HL-60 (cell line): Measurements from ENCODE around the gene GPATCH8.

Experiments used
- DNase-seq, 2 experiments: peaks; one replicate each; pipeline ENCODE4 v3.0.0-alpha.2; 2010 to 2020; ENCODE audit warnings: low read depth in 1 of 2, low spot score in 1 of 2
- H3K27ac ChIP-seq: fragments of 250-450 bp; sonication (Bioruptor Pico); replicated peaks from 2 replicates; pipeline ENCODE4 v1.5.1; 2020; ENCODE audit warnings: mild to moderate bottlenecking, moderate library complexity
- H3K27me3 ChIP-seq: fragments of 250-450 bp; sonication (Bioruptor Pico); 2 replicates; pipeline ENCODE4 v1.5.1; 2021; ENCODE audit warnings: mild to moderate bottlenecking, moderate library complexity; ENCODE audit not compliant: insufficient read depth, poor library complexity, severe bottlenecking
- H3K4me3 ChIP-seq: replicated peaks from 2 replicates; pipeline ENCODE4 v1.5.1; 2011; ENCODE audit warnings: mild to moderate bottlenecking, control low read depth, low read length; ENCODE audit not compliant: insufficient read depth
- GABPA ChIP-seq: IDR thresholded peaks from 2 replicates; pipeline ENCODE4 v1.6.1; 2012; ENCODE audit warnings: low read depth
- POLR2AphosphoS5 ChIP-seq: IDR thresholded peaks from 2 replicates; pipeline ENCODE4 v1.6.1; 2012; ENCODE audit warnings: low read depth
- SPI1 ChIP-seq: IDR thresholded peaks from 2 replicates; pipeline ENCODE4 v1.6.1; 2012; ENCODE audit warnings: low read depth, mild to moderate bottlenecking, borderline replicate concordance
- TF ChIP-seq, protein P1 (sequence below): IDR thresholded peaks from one replicate; pipeline ENCODE4 v1.5.1; 2011; ENCODE audit warnings: low read length, control low read depth, inconsistent platforms; ENCODE audit not compliant: insufficient read depth
- TF ChIP-seq, protein P2 (sequence below): IDR thresholded peaks from 2 replicates; pipeline ENCODE4 v1.6.1; 2012; ENCODE audit warnings: low read depth; ENCODE audit not compliant: insufficient replicate concordance

Gene GPATCH8

DNA sequence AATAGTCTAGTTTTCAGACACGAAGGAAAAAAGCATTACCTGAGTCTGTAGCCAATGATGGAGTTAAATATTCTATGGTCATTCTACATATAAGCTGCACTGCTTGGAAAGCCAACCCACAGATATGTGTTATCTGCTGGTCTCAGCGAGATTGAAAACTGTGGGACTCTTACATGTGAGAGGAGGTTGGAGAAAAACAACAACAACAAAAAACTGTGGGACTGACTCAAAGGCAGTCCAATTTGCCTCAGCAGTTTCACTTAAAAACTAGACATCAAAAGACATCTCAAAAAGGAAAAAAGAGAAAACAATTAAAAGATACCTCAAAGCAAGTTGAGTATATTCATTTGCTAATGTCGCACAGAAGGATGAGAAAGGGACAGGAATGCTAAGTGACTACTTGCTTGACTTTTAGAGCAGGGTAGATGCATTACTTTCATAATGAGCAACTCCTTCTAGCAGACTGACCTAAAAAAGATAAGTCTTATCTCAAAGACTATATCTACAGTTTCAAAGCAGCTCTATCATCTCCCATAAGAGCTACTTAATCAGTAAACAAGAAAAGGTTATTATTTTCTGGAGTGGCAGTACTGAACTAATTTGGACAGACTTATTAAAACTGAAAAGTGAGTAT, 78.3 kb downstream of the GPATCH8 start:
- DNase-seq: no peak
- no peaks in the 10 kb centered on the region for H3K27me3 ChIP-seq
- H3K4me3 ChIP-seq: no peak overlapping the region
- no peak for TF ChIP-seq GABPA
- no peak for TF ChIP-seq SPI1
- TF ChIP-seq, protein P1, sequence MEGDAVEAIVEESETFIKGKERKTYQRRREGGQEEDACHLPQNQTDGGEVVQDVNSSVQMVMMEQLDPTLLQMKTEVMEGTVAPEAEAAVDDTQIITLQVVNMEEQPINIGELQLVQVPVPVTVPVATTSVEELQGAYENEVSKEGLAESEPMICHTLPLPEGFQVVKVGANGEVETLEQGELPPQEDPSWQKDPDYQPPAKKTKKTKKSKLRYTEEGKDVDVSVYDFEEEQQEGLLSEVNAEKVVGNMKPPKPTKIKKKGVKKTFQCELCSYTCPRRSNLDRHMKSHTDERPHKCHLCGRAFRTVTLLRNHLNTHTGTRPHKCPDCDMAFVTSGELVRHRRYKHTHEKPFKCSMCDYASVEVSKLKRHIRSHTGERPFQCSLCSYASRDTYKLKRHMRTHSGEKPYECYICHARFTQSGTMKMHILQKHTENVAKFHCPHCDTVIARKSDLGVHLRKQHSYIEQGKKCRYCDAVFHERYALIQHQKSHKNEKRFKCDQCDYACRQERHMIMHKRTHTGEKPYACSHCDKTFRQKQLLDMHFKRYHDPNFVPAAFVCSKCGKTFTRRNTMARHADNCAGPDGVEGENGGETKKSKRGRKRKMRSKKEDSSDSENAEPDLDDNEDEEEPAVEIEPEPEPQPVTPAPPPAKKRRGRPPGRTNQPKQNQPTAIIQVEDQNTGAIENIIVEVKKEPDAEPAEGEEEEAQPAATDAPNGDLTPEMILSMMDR: no peak
- no peak for TF ChIP-seq POLR2AphosphoS5
- TF ChIP-seq, protein P2, sequence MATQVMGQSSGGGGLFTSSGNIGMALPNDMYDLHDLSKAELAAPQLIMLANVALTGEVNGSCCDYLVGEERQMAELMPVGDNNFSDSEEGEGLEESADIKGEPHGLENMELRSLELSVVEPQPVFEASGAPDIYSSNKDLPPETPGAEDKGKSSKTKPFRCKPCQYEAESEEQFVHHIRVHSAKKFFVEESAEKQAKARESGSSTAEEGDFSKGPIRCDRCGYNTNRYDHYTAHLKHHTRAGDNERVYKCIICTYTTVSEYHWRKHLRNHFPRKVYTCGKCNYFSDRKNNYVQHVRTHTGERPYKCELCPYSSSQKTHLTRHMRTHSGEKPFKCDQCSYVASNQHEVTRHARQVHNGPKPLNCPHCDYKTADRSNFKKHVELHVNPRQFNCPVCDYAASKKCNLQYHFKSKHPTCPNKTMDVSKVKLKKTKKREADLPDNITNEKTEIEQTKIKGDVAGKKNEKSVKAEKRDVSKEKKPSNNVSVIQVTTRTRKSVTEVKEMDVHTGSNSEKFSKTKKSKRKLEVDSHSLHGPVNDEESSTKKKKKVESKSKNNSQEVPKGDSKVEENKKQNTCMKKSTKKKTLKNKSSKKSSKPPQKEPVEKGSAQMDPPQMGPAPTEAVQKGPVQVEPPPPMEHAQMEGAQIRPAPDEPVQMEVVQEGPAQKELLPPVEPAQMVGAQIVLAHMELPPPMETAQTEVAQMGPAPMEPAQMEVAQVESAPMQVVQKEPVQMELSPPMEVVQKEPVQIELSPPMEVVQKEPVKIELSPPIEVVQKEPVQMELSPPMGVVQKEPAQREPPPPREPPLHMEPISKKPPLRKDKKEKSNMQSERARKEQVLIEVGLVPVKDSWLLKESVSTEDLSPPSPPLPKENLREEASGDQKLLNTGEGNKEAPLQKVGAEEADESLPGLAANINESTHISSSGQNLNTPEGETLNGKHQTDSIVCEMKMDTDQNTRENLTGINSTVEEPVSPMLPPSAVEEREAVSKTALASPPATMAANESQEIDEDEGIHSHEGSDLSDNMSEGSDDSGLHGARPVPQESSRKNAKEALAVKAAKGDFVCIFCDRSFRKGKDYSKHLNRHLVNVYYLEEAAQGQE: no peak
- no peak overlapping the region for H3K27ac ChIP-seq

DNA sequence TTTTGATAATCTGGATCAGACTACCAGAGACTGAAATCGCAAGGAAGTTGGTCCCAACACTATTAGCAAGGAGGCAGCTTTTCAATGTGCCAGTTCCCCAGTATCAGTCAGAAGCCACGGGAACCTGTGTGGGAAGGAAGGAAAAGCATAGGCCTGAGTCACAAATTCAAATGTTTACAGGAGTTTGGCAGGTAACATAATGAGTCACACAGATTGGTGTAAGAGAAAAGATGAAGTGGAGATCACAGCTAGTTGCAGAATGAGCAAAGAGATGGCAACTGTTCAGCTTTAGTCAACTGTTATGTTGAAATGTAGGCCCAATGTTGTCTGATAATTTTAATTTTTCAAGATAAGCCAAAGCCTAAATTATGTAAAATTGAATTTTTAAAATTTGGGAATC, 85.7 kb downstream of the GPATCH8 start:
- Histone ChIP-seq H3K4me3 (no peak overlapping the region), H3K27me3 (no peaks in the 10 kb centered on the region), H3K27ac (no peak overlapping the region)
- TF ChIP-seq GABPA (no peak), POLR2AphosphoS5 (no peak), SPI1 (no peak)
- TF ChIP-seq, protein P2: no peak
- TF ChIP-seq, protein P1: no peak
- DNase-seq: no peak

DNA sequence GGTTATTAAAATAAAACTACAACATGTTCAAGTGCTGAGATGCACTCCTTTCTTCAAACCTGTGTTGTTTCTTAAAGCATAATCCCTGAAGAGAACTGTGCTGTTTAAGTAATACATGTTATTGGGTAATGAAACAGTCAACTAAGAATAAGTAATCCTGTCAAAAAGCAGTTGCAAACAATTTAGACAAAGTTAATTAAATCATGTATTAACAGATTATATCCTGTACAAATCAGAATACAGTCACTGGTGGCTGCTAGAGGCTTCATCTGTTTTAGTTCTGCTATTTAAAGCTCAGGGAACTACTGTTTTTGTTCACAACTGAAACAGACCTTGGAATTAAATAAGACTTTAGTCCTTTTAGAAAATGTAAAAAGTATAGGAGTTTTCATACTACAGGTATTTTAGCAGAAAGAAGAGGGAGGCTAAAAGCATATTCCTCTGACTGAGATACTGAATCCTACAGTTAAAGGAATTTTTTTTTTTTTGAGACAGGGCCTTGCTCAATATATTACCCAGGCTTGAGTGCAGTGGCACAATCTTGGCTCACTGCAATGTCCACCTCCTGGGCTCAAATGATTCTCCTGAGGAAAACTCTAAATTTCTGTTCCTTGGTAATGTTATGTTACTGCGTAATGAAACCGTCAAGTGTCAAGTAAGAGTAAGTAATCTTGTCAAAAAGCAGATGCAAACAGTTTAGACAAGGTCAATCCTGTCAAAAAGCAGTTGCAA, 86.5 kb downstream of the GPATCH8 start:
- TF ChIP-seq GABPA (no peak), SPI1 (no peak), POLR2AphosphoS5 (no peak)
- TF ChIP-seq, protein P1: no peak
- TF ChIP-seq, protein P2: no peak
- Histone ChIP-seq H3K27me3 (no peaks in the 10 kb centered on the region), H3K4me3 (no peak overlapping the region), H3K27ac (no peak overlapping the region)
- no peak for DNase-seq
